ENCODE results near the gene GEMIN2. TPM values are rescaled to one million over a fixed set of nuclear protein-coding genes. Genes with fewer than 3 reads are reported as not detected.
A peak's percentile ranks its signal among the peaks of the same experiment; 100 is the strongest.
"Not testable (repeated sequence)": the region's sequence is repeated elsewhere in the genome, so short reads cannot be mapped to it uniquely, and the experiment has no call there.

The GEMIN2 gene
- total RNA-seq, 1 experiment from 2014 or later = 45.6 TPM

DNA sequence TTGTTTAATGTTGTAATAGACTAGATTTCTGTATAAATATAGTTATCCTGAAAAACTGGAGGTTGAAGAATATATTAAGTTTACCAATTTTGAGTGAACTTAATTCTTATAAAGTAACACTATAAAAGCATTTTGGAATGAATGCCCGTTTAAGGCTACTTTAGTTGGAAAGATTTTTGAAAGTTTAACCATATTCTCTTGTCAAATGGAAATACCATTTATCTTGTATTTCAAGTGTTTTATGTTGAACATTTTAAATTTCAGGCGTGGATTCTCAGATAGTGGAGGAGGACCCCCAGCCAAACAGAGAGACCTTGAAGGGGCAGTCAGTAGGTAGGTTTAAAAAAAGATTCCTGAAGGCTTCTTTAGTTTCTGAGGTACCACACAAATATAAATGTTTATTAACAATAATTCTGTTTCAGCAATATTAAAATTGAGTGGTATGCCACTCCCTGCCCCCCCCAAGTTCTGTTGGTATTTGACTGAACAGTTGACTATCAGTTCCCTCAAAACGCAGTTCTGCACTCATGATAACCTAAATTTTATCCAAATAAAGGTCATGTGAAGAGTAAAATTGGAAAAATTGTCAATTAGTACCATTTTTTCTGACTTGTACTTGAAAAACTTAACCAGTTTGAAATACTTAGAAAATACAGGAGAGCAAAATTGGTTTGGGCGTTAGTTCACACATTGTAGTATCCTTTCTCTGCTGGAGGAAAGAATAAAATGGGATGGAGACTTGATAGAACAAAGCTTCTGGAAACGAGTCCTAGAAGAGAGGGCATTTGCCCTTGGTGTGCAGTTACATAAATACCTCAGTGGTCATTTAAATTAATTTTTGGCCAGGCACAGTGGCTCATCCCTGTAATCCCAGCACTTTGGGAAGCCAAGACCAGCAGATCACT is 62.4 kb downstream of the GEMIN2 start:
- H3K9me3 ChIP-seq (replicated peaks) = no peaks in the 10 kb centered on the region
- no peak for DNase-seq (ENCODE audit: low read depth in 1 of 2, low spot score in 2 of 2)
- H3K27ac ChIP-seq = no peak overlapping the region; the same call in 1 of the 2 replicates
- peaks cover 63% of the 10 kb centered on the region for H3K36me3 ChIP-seq
- H3K4me3 ChIP-seq = peak overlapping the region; percentile 76
- H3K4me1 ChIP-seq (replicated peaks) = peaks cover 5% of the 10 kb centered on the region
- H3K27me3 ChIP-seq (replicated peaks) = no peaks in the 10 kb centered on the region

DNA sequence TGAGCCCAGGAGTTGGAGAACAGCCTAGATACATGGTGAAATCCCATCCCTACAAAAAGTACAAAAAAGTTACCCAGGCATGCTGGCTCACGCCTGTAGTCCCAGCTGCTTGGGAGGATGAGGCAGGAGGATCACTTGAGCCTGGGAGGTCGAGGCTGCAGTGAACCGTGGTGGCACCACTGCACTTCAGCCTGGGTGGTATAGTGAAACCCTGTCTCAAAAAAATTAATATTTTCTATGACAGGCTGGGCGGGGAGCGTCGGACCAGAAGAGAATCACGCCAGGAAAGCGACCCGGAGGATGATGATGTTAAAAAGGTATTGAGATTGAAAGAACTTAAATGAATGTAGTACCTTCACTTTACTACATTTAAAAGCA is 63.0 kb downstream of the GEMIN2 start:
- H3K36me3 ChIP-seq = peaks cover 70% of the 10 kb centered on the region

DNA sequence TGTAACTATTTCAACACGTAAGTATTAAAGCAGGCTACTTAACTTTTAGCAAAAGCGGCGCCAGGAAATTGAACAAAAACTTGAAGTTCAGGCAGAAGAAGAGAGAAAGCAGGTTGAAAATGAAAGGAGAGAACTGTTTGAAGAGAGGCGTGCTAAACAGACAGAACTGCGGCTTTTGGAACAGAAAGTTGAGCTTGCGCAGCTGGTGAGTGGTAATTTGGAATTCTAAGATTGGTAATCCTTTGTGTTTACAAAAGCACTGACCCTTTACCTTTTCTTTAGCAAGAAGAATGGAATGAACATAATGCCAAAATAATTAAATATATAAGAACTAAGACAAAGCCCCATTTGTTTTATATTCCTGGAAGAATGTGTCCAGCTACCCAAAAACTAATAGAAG is 64.9 kb downstream of the GEMIN2 start:
- peaks cover 5% of the 10 kb centered on the region for H3K4me1 ChIP-seq (replicated peaks)
- no peak overlapping the region for H3K27ac ChIP-seq
- peaks cover 88% of the 10 kb centered on the region for H3K36me3 ChIP-seq

More for the DNA sequence above, 63.0 kb downstream of the GEMIN2 start:
- Histone ChIP-seq H3K4me1 (replicated peaks) (peaks cover 5% of the 10 kb centered on the region), H3K27me3 (replicated peaks) (no peaks in the 10 kb centered on the region), H3K4me3 (no peak overlapping the region), H3K27ac (no peak overlapping the region), H3K9me3 (replicated peaks) (no peaks in the 10 kb centered on the region)
- DNase-seq (ENCODE audit: low read depth in 1 of 2, low spot score in 2 of 2) = no peak

DNA sequence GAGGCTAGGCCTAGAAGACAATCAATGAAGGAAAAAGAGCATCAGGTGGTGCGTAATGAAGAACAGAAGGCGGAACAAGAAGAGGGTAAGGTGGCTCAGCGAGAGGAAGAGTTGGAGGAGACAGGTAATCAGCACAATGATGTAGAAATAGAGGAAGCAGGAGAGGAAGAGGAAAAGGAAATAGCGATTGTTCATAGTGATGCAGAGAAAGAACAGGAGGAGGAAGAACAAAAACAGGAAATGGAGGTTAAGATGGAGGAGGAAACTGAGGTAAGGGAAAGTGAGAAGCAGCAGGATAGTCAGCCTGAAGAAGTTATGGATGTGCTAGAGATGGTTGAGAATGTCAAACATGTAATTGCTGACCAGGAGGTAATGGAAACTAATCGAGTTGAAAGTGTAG is 66.4 kb downstream of the GEMIN2 start:
- H3K4me1 ChIP-seq (replicated peaks) = no peaks in the 10 kb centered on the region; the same call in 1 of the 2 replicates
- DNase-seq (ENCODE audit: low read depth in 1 of 2, low spot score in 2 of 2) = no peak
- peaks cover 94% of the 10 kb centered on the region for H3K36me3 ChIP-seq
- no peak overlapping the region for H3K27ac ChIP-seq
- no peaks in the 10 kb centered on the region for H3K27me3 ChIP-seq (replicated peaks)
- H3K9me3 ChIP-seq (replicated peaks) = no peaks in the 10 kb centered on the region
- no peak overlapping the region for H3K4me3 ChIP-seq

More for the DNA sequence above, 64.9 kb downstream of the GEMIN2 start:
- Histone ChIP-seq H3K27me3 (replicated peaks) (no peaks in the 10 kb centered on the region), H3K9me3 (replicated peaks) (no peaks in the 10 kb centered on the region), H3K4me3 (no peak overlapping the region)
- no peak for DNase-seq (ENCODE audit: low read depth in 1 of 2, low spot score in 2 of 2)

DNA sequence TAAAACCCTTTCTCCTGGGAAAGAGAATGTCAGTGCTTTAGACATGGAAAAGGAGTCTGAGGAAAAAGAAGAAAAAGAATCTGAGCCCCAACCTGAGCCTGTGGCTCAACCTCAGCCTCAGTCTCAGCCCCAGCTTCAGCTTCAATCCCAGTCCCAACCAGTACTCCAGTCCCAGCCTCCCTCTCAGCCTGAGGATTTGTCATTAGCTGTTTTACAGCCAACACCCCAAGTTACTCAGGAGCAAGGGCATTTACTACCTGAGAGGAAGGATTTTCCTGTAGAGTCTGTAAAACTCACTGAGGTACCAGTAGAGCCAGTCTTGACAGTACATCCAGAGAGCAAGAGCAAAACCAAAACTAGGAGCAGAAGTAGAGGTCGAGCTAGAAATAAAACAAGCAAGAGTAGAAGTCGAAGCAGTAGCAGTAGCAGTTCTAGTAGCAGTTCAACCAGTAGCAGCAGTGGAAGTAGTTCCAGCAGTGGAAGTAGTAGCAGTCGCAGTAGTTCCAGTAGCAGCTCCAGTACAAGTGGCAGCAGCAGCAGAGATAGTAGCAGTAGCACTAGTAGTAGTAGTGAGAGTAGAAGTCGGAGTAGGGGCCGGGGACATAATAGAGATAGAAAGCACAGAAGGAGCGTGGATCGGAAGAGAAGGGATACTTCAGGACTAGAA is 67.0 kb downstream of the GEMIN2 start:
- no peaks in the 10 kb centered on the region; the same call in 1 of the 2 replicates for H3K4me1 ChIP-seq (replicated peaks)
- H3K27me3 ChIP-seq (replicated peaks) = no peaks in the 10 kb centered on the region
- no peak for DNase-seq (ENCODE audit: low read depth in 1 of 2, low spot score in 2 of 2)
- H3K4me3 ChIP-seq = no peak overlapping the region
- peaks cover 88% of the 10 kb centered on the region for H3K36me3 ChIP-seq
- H3K9me3 ChIP-seq (replicated peaks) = no peaks in the 10 kb centered on the region
- H3K27ac ChIP-seq = no peak overlapping the region

DNA sequence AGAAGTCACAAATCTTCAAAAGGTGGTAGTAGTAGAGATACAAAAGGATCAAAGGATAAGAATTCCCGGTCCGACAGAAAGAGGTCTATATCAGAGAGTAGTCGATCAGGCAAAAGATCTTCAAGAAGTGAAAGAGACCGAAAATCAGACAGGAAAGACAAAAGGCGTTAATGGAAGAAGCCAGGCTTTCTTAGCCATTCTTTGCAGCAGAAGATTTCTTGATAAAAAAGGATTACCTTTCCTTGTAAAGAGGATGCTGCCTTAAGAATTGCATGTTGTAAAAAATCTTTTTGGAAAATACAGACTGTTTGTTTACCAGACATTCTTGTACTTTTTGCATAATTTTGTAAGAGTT is 67.5 kb downstream of the GEMIN2 start:
- no peak overlapping the region for H3K4me3 ChIP-seq
- peaks cover 82% of the 10 kb centered on the region for H3K36me3 ChIP-seq
- no peak overlapping the region for H3K27ac ChIP-seq
- no peaks in the 10 kb centered on the region for H3K9me3 ChIP-seq (replicated peaks)
- DNase-seq (ENCODE audit: low read depth in 1 of 2, low spot score in 2 of 2) = no peak
- H3K27me3 ChIP-seq (replicated peaks) = no peaks in the 10 kb centered on the region
- H3K4me1 ChIP-seq (replicated peaks) = no peaks in the 10 kb centered on the region; the same call in 1 of the 2 replicates

DNA sequence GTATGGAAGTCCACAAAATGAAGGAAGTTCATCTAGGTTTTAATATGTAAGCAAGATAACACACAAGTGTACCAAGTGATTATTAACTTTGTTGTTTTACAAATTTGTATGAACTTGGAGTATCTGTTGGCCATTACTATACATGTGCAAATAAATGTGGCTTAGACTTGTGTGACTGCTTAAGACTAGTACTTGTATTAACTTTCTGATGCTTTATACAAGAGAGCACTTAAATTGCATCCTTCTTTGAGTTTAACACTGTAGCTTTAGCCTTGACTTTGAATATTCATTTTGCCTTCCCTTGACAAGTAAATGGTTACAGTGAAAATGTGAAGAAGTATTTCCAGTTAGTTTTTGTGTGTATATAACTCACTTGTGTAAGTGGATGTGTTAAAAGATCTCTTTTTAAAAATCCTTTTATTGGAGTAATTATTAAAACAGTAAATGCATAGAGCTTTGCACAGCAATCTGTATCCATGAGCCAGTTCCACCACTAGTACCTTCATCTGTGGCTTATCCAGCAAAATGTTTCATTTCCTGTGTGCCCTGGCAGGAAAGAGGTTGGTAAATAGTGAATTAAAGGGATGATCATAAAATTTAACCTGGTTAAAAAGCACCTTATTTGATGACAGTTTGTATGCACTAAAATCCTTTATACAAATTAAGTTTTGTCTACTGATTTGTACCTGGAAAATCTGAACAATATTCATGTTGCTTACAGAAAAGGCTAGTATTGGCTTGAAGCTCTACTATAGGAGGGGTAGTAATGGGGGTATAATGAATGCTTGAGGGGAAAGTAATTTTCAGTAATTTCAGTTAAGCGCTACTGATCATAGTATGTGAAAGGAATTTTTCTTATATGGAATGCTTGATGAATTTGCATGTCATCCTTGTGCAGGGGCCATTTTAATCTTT is 68.9 kb downstream of the GEMIN2 start:
- Histone ChIP-seq H3K9me3 (replicated peaks) (no peaks in the 10 kb centered on the region), H3K27me3 (replicated peaks) (no peaks in the 10 kb centered on the region), H3K4me3 (no peak overlapping the region), H3K4me1 (replicated peaks) (no peaks in the 10 kb centered on the region), H3K36me3 (peaks cover 69% of the 10 kb centered on the region), H3K27ac (no peak overlapping the region)
- no peak for DNase-seq (ENCODE audit: low read depth in 1 of 2, low spot score in 2 of 2)

DNA sequence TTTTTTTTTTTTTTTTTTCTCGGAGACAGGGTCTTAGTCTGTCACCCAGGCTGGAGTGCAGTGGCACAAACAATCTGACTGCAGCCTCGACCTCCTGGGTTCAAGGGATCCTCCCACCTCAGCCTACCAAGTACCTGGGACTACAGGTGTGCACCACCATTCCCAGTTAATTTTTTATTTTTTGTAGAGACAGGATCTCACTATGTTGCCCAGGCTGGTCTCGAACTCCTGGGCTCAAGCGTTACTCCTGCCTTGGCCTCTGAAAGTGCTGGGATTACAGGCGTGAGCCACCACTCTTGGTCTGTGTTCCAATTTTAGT is 69.5 kb downstream of the GEMIN2 start:
- H3K27ac ChIP-seq; DNase-seq (ENCODE audit: low read depth in 1 of 2, low spot score in 2 of 2); H3K4me1 ChIP-seq (replicated peaks); H3K4me3 ChIP-seq; H3K27me3 ChIP-seq (replicated peaks); H3K9me3 ChIP-seq (replicated peaks): not testable (repeated sequence)
- peaks cover 64% of the 10 kb centered on the region for H3K36me3 ChIP-seq

DNA sequence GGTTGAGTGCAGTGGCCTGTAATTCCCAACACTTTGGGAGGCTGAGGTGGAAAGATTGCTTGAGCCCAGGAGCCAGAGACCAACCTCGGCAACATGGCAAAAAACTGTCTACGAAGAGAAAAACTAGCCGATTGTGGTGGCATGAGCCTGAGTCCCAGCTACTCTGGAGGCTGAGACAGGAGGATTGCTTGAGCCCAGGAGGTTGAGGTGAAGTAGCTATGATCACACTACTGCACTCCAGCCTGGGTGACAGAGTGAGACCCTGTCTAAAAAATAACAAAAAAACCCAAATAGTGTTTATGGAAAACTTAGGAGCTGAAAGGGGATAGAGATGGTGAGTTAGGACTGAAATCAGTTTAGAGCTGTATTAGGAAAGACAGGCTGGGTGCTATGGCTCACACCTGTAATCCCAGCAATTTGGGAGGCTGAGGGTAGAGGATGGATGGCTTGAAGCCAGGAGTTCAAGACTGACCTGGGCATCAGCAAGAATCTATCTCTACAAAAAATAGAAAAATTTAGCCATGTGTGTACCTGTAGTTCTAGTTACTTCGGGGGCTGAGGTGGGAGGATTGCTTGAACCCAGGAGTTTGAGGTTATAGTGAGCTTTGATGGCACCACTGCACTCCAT is 70.6 kb downstream of the GEMIN2 start:
- no peaks in the 10 kb centered on the region for H3K27me3 ChIP-seq (replicated peaks)
- no peak overlapping the region for H3K27ac ChIP-seq
- no peaks in the 10 kb centered on the region for H3K4me1 ChIP-seq (replicated peaks)
- H3K4me3 ChIP-seq = no peak overlapping the region
- no peaks in the 10 kb centered on the region for H3K9me3 ChIP-seq (replicated peaks)
- peaks cover 53% of the 10 kb centered on the region for H3K36me3 ChIP-seq
- DNase-seq (ENCODE audit: low read depth in 1 of 2, low spot score in 2 of 2) = no peak

DNA sequence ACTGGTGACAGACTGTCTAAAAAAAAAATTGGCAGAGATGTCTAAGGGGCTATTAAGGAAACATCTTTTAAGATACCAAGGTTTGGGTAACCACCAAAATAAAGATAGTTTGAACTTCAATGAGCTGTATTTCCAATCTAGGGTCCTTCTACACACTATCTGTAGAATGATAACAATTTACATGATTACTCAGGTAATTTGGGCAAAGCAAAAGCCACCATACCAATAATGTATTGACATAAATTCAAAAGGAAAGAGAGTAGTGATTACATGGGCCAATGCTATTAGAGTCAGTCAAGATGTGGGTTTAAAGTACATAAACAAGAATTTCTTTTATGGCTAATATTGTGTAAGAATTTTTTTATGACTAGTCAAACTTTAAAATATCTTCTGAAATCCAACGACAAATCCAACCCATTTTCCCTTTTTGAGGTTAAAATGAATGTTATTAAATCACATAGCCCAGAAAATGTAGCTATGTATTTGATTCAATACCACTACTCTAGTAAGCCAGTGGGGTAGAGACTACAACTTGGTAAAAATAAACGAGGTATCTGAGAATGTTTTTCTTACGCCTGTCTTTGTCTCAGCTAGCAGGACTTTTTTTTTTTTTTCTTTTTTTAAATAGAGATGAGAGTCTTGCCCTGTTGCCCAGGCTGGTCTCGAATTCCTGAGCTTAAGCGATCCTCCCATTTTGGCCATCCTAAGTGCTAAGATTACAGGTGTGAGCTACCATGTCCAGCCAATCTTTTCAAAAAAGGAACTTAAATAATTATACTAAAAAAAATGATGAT is 71.3 kb downstream of the GEMIN2 start:
- Histone ChIP-seq H3K36me3 (peaks cover 46% of the 10 kb centered on the region), H3K4me3 (no peak overlapping the region), H3K4me1 (replicated peaks) (no peaks in the 10 kb centered on the region), H3K27me3 (replicated peaks) (no peaks in the 10 kb centered on the region), H3K9me3 (replicated peaks) (no peaks in the 10 kb centered on the region), H3K27ac (no peak overlapping the region)
- DNase-seq (ENCODE audit: low read depth in 1 of 2, low spot score in 2 of 2) = no peak

Measured in SJSA1 (cell line).